ENCODE results near the gene STPG2.

The STPG2 gene

GRCh38 chr4:98166731-98167041, 23.4 kb upstream of the STPG2 start:
- TF ChIP-seq EZH2phosphoT487 (IDR thresholded peaks at IDR 0.05; ENCODE audit: low read length) (no peak), CTCF (IDR thresholded peaks at IDR 0.05; ENCODE audit: low read length) (no peak), EZH2 (optimal IDR thresholded peaks at IDR 0.05; ENCODE audit: low read depth, low read length) (no peak)
- Histone ChIP-seq H3K27me3 (replicated peaks; ENCODE audit: insufficient read depth, low read length) (no peaks in the 10 kb centered on the region), H3K4me3 (ENCODE audit: low read length) (no peak overlapping the region), H3K36me3 (replicated peaks; ENCODE audit: insufficient read depth, low read length) (no peaks in the 10 kb centered on the region), H2AFZ (ENCODE audit: low read length) (no peak overlapping the region), H3K4me1 (ENCODE audit: low read length) (no peaks in the 10 kb centered on the region), H3K9me2 (replicated peaks; ENCODE audit: insufficient read depth, low read length) (no peaks in the 10 kb centered on the region), H3F3A (ENCODE audit: insufficient read depth, low read length) (no peaks in the 10 kb centered on the region), H3K27ac (ENCODE audit: low read length) (no peak overlapping the region), H4K20me1 (ENCODE audit: insufficient read depth, low read length) (no peaks in the 10 kb centered on the region), H3K4me2 (ENCODE audit: low read depth, low read length) (no peak overlapping the region), H3K79me2 (ENCODE audit: low read length) (no peaks in the 10 kb centered on the region), H3K9ac (ENCODE audit: low read length) (no peak overlapping the region), H3K9me3 (replicated peaks; ENCODE audit: insufficient read depth, low read length) (no peaks in the 10 kb centered on the region)
- no peak for DNase-seq

- no peak overlapping the region for H3K9ac ChIP-seq (ENCODE audit: low read length)
- no peak overlapping the region for H3K4me2 ChIP-seq (ENCODE audit: low read depth, low read length)
- H4K20me1 ChIP-seq (ENCODE audit: insufficient read depth, low read length) = no peaks in the 10 kb centered on the region
- no peak overlapping the region for H2AFZ ChIP-seq (ENCODE audit: low read length)
- H3K4me3 ChIP-seq (ENCODE audit: low read length) = no peak overlapping the region
- TF ChIP-seq EZH2phosphoT487 (IDR thresholded peaks at IDR 0.05; ENCODE audit: low read length) = no peak
- TF ChIP-seq CTCF (IDR thresholded peaks at IDR 0.05; ENCODE audit: low read length) = no peak
- TF ChIP-seq EZH2 (optimal IDR thresholded peaks at IDR 0.05; ENCODE audit: low read depth, low read length) = no peak
- no peak for DNase-seq
- H3K9me3 ChIP-seq (replicated peaks; ENCODE audit: insufficient read depth, low read length) = no peaks in the 10 kb centered on the region
- H3K79me2 ChIP-seq (ENCODE audit: low read length) = no peaks in the 10 kb centered on the region
- H3K9me2 ChIP-seq (replicated peaks; ENCODE audit: insufficient read depth, low read length) = no peaks in the 10 kb centered on the region
- H3F3A ChIP-seq (ENCODE audit: insufficient read depth, low read length) = no peaks in the 10 kb centered on the region
- H3K27ac ChIP-seq (ENCODE audit: low read length) = no peak overlapping the region
- H3K4me1 ChIP-seq (ENCODE audit: low read length) = no peaks in the 10 kb centered on the region
- H3K36me3 ChIP-seq (replicated peaks; ENCODE audit: insufficient read depth, low read length) = no peaks in the 10 kb centered on the region
- H3K27me3 ChIP-seq (replicated peaks; ENCODE audit: insufficient read depth, low read length) = no peaks in the 10 kb centered on the region
These were observed 22.9 kb upstream of the STPG2 start for GRCh38 chr4:98166025-98166730.

GRCh38 chr4:98162696-98163095, 19.4 kb upstream of the STPG2 start:
- H3K9ac ChIP-seq (ENCODE audit: low read length) = no peak overlapping the region
- H3K4me3 ChIP-seq (ENCODE audit: low read length) = no peak overlapping the region
- no peak overlapping the region for H3K4me2 ChIP-seq (ENCODE audit: low read depth, low read length)
- TF ChIP-seq CTCF (IDR thresholded peaks at IDR 0.05; ENCODE audit: low read length) (no peak), EZH2phosphoT487 (IDR thresholded peaks at IDR 0.05; ENCODE audit: low read length) (no peak), EZH2 (optimal IDR thresholded peaks at IDR 0.05; ENCODE audit: low read depth, low read length) (no peak)
- no peaks in the 10 kb centered on the region for H3K36me3 ChIP-seq (replicated peaks; ENCODE audit: insufficient read depth, low read length)
- DNase-seq = no peak
- H2AFZ ChIP-seq (ENCODE audit: low read length) = no peak overlapping the region
- no peaks in the 10 kb centered on the region for H3K4me1 ChIP-seq (ENCODE audit: low read length)
- no peaks in the 10 kb centered on the region for H3K9me2 ChIP-seq (replicated peaks; ENCODE audit: insufficient read depth, low read length)
- H3K27me3 ChIP-seq (replicated peaks; ENCODE audit: insufficient read depth, low read length) = no peaks in the 10 kb centered on the region
- H3K79me2 ChIP-seq (ENCODE audit: low read length) = no peaks in the 10 kb centered on the region
- H3K9me3 ChIP-seq (replicated peaks; ENCODE audit: insufficient read depth, low read length) = no peaks in the 10 kb centered on the region
- no peaks in the 10 kb centered on the region for H4K20me1 ChIP-seq (ENCODE audit: insufficient read depth, low read length)
- H3F3A ChIP-seq (ENCODE audit: insufficient read depth, low read length) = no peaks in the 10 kb centered on the region
- no peak overlapping the region for H3K27ac ChIP-seq (ENCODE audit: low read length)
